Measurements from ENCODE around the gene IMMP2L.

DNA sequence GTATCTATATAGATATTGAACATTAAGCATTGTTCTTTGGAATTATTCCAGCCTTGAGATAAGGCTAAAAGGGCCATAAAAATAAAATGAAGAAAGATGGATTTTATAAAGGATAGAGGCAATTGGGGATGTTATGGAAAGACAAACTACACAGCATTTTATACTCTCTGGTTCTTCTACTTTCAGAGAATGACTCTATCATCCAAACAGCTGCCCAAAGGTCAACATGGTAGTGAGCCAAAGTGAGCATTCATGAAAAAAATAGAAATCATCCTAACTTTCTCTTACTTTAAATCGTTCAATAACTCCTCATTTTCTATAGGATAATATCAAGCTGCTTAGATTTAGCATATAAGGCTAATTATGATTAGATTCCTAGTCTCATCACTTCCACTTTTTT is 25.2 kb downstream of the IMMP2L start:
- TF ChIP-seq, protein P1, sequence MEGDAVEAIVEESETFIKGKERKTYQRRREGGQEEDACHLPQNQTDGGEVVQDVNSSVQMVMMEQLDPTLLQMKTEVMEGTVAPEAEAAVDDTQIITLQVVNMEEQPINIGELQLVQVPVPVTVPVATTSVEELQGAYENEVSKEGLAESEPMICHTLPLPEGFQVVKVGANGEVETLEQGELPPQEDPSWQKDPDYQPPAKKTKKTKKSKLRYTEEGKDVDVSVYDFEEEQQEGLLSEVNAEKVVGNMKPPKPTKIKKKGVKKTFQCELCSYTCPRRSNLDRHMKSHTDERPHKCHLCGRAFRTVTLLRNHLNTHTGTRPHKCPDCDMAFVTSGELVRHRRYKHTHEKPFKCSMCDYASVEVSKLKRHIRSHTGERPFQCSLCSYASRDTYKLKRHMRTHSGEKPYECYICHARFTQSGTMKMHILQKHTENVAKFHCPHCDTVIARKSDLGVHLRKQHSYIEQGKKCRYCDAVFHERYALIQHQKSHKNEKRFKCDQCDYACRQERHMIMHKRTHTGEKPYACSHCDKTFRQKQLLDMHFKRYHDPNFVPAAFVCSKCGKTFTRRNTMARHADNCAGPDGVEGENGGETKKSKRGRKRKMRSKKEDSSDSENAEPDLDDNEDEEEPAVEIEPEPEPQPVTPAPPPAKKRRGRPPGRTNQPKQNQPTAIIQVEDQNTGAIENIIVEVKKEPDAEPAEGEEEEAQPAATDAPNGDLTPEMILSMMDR (IDR thresholded peaks at IDR 0.05): no peak
- no peak for TF ChIP-seq EP300 (IDR thresholded peaks at IDR 0.05)
